Measurements from ENCODE around the gene CENPV. TPM values are rescaled to one million over a fixed set of nuclear protein-coding genes. Genes with fewer than 3 reads are reported as not detected.

Gene CENPV
- total RNA-seq, 2 donors from 2014 or later, result 13.7 to 77.8 TPM

DNA sequence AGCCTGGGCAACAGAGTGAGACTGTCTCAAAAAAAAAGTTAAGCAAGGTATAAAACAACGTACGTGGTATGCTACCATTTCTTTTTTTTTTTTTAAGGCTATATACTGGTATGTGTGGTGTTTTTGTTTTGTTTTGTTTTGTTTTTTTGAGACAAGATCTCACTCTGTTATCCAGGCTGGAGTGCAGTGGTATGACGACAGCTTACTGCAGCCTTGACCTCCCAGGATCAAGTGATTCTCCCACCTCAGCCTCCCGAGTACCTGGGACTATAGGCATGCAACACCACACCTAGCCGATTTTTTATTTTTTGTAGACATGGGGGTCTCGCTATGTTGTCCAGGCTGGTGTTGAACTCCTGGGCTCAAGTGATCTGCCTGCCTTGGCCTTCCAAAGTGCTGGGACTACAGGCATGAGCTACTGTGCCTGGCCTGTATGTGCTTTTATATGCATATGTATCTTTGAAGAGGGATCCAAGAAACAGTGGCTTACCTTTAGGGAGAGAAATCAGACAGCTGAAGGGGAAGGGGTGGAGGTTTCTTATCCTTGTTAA is 6.5 kb downstream of the CENPV start:
- WGBS, 2 donors, result 89 to 98% methylated on average over 6 of the region's 6 CpGs
- TF ChIP-seq CTCF (IDR thresholded peaks at IDR 0.05), result no peak
- no peak for TF ChIP-seq POLR2A (IDR thresholded peaks at IDR 0.05)

DNA sequence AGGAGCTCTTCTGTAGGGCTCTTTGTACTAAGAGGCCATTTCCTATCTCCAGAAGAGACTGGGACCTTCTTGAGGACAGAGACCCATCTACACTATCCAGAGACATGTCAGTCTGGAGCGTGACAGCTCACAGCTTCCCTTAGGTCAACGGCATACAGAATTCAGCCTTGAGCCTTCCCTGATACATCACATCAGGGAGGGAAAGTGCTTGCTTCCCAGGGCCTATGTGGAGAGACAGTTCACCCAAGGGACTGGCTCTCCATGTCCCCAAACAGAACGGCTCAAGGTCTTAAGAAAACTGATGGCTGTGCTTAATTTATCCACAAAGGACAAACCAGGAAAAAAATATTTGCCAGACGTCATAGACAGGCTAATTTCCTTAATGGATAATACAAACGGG is 7.7 kb downstream of the CENPV start:
- H3K27ac ChIP-seq, result no peak overlapping the region
- TF ChIP-seq CTCF (IDR thresholded peaks at IDR 0.05), result no peak
- TF ChIP-seq POLR2A (IDR thresholded peaks at IDR 0.05), result no peak
- peaks cover 0 to 3% of the 10 kb centered on the region in 2 donors for H3K36me3 ChIP-seq (replicated peaks in 1 of 2; ENCODE audit: insufficient read depth in 1 of 2, low read depth in 2 of 2)
- no peak for DNase-seq
- no peaks in the 10 kb centered on the region for H3K27me3 ChIP-seq
- H3K9me3 ChIP-seq, result no peaks in the 10 kb centered on the region
- intact Hi-C loops (cut with DNase I), result no loop called here
- ATAC-seq, result no peak
- no peak overlapping the region for H3K4me3 ChIP-seq
- 77 to 79% methylated on average over 5 of the region's 5 CpGs for WGBS, 2 donors
- no peaks in the 10 kb centered on the region for H3K4me1 ChIP-seq

More for the DNA sequence above, 6.5 kb downstream of the CENPV start:
- Histone ChIP-seq H3K36me3 (replicated peaks in 1 of 2; ENCODE audit: insufficient read depth in 1 of 2, low read depth in 2 of 2) (peaks cover 0 to 3% of the 10 kb centered on the region in 2 donors), H3K4me1 (peaks cover 2% of the 10 kb centered on the region), H3K9me3 (no peaks in the 10 kb centered on the region), H3K27me3 (no peaks in the 10 kb centered on the region), H3K27ac (no peak overlapping the region), H3K4me3 (no peak overlapping the region)
- ATAC-seq (no peak), DNase-seq (no peak)
- intact Hi-C loops (cut with DNase I), result no loop called here

DNA sequence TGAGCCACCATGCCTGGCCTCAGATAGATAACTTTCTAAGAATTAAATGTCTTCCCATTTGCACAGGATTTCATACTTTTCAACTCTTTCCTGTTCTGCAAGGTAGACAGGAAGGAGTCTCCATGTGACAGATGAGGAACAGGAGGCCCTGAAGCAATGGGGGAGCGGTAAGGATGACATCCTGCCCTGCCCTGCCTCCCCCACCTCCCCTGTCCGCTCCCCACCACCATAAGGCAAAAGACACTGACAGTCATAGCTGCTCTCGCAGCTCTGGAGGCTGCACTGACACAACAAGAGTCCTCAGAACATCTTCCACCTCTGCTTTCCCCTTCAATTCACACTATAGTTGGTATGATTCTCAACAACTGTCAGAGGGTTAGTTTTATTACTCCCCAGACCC is 9.7 kb downstream of the CENPV start:
- intact Hi-C loops (cut with DNase I), result no loop called here
- Histone ChIP-seq H3K9me3 (no peaks in the 10 kb centered on the region), H3K27ac (no peak overlapping the region), H3K36me3 (replicated peaks in 1 of 2; ENCODE audit: insufficient read depth in 1 of 2, low read depth in 2 of 2) (peaks cover 0 to 3% of the 10 kb centered on the region in 2 donors), H3K27me3 (no peaks in the 10 kb centered on the region), H3K4me3 (no peak overlapping the region), H3K4me1 (no peaks in the 10 kb centered on the region)
- ATAC-seq, result no peak
- TF ChIP-seq POLR2A (IDR thresholded peaks at IDR 0.05) (no peak), CTCF (IDR thresholded peaks at IDR 0.05) (no peak)
- WGBS, 2 donors, result 85 to 88% methylated on average over 3 of the region's 3 CpGs
- no peak for DNase-seq

GRCh38 chr17:16342979-16343378 is 10.3 kb downstream of the CENPV start:
- WGBS, 2 donors, result 96 to 100% methylated on average over 1 to 4 of the region's 4 CpGs
- no peak overlapping the region for H3K4me3 ChIP-seq
- intact Hi-C loops (cut with DNase I), result no loop called here
- no peaks in the 10 kb centered on the region for H3K27me3 ChIP-seq
- TF ChIP-seq POLR2A (IDR thresholded peaks at IDR 0.05), result no peak
- no peak for TF ChIP-seq CTCF (IDR thresholded peaks at IDR 0.05)
- no peaks in the 10 kb centered on the region for H3K4me1 ChIP-seq
- no peak for ATAC-seq
- no peak for DNase-seq
- no peak overlapping the region for H3K27ac ChIP-seq
- H3K9me3 ChIP-seq, result no peaks in the 10 kb centered on the region
- no peaks in the 10 kb centered on the region for H3K36me3 ChIP-seq (replicated peaks in 1 of 2; ENCODE audit: insufficient read depth in 1 of 2, low read depth in 2 of 2)

GRCh38 chr17:16339959-16340358 is 13.3 kb downstream of the CENPV start:
- H3K4me1 ChIP-seq, result no peaks in the 10 kb centered on the region
- no peak overlapping the region for H3K4me3 ChIP-seq
- H3K9me3 ChIP-seq, result no peaks in the 10 kb centered on the region
- DNase-seq (no peak), ATAC-seq (no peak)
- H3K27ac ChIP-seq, result no peak overlapping the region
- WGBS, 2 donors, result 63 to 94% methylated on average over 1 of the region's 1 CpG
- no peaks in the 10 kb centered on the region for H3K36me3 ChIP-seq (replicated peaks in 1 of 2; ENCODE audit: insufficient read depth in 1 of 2, low read depth in 2 of 2)
- no peak for TF ChIP-seq CTCF (IDR thresholded peaks at IDR 0.05)
- no peak for TF ChIP-seq POLR2A (IDR thresholded peaks at IDR 0.05)
- H3K27me3 ChIP-seq, result no peaks in the 10 kb centered on the region
- intact Hi-C loops (cut with DNase I), result no loop called here
